ENCODE data around the gene TMEM119.

The TMEM119 gene

GRCh38 chr12:108583991-108584390 is 13.9 kb downstream of the TMEM119 start:
- in situ Hi-C loops (cut with HindIII; ENCODE audit: low sequenced_read_pairs): no loop called here
- no peak overlapping the region for H3K4me3 ChIP-seq (ENCODE audit: low read depth, low read length)
- no peak for DNase-seq (ENCODE audit: low read depth)
- no peak for TF ChIP-seq CTCF (IDR thresholded peaks at IDR 0.05; ENCODE audit: low read depth, low read length, missing control alignments)

- in situ Hi-C loops (cut with HindIII; ENCODE audit: low sequenced_read_pairs): no loop called here
- no peak for DNase-seq (ENCODE audit: low read depth)
- no peak overlapping the region for H3K4me3 ChIP-seq (ENCODE audit: low read depth, low read length)
- TF ChIP-seq CTCF (IDR thresholded peaks at IDR 0.05; ENCODE audit: low read depth, low read length, missing control alignments): no peak
Measured at GRCh38 chr12:108582978-108583770, 14.7 kb downstream of the TMEM119 start.

- in situ Hi-C loops (cut with HindIII; ENCODE audit: low sequenced_read_pairs): no loop called here
- H3K4me3 ChIP-seq (ENCODE audit: low read depth, low read length): no peak overlapping the region
- no peak for DNase-seq (ENCODE audit: low read depth)
- TF ChIP-seq CTCF (IDR thresholded peaks at IDR 0.05; ENCODE audit: low read depth, low read length, missing control alignments): no peak
Measured at GRCh38 chr12:108582509-108582908, 15.4 kb downstream of the TMEM119 start.

GRCh38 chr12:108581311-108582227 is 16.3 kb downstream of the TMEM119 start:
- in situ Hi-C loops (cut with HindIII; ENCODE audit: low sequenced_read_pairs): no loop called here
- no peak for DNase-seq (ENCODE audit: low read depth)
- no peak for TF ChIP-seq CTCF (IDR thresholded peaks at IDR 0.05; ENCODE audit: low read depth, low read length, missing control alignments)
- H3K4me3 ChIP-seq (ENCODE audit: low read depth, low read length): no peak overlapping the region

GRCh38 chr12:108580531-108580930 is 17.4 kb downstream of the TMEM119 start:
- DNase-seq (ENCODE audit: low read depth): no peak
- TF ChIP-seq CTCF (IDR thresholded peaks at IDR 0.05; ENCODE audit: low read depth, low read length, missing control alignments): no peak
- in situ Hi-C loops (cut with HindIII; ENCODE audit: low sequenced_read_pairs): no loop called here
- no peak overlapping the region for H3K4me3 ChIP-seq (ENCODE audit: low read depth, low read length)

- H3K4me3 ChIP-seq (ENCODE audit: low read depth, low read length): no peak overlapping the region
- in situ Hi-C loops (cut with HindIII; ENCODE audit: low sequenced_read_pairs): no loop called here
- DNase-seq (ENCODE audit: low read depth): no peak
- TF ChIP-seq CTCF (IDR thresholded peaks at IDR 0.05; ENCODE audit: low read depth, low read length, missing control alignments): no peak
Measured at GRCh38 chr12:108578813-108579212, 19.1 kb downstream of the TMEM119 start.
